Neural crest cell (in vitro differentiated cells): Measurements from ENCODE around the gene LEMD1. TPM values are rescaled to one million over a fixed set of nuclear protein-coding genes. Genes with fewer than 3 reads are reported as not detected.

Source experiments
- DNase-seq: peaks from one replicate; pipeline ENCODE4 v3.0.0; 2021; ENCODE audit warnings: low read depth, mixed read lengths, low spot score
- H3K27ac Mint-ChIP-seq: one replicate; pipeline ENCODE4 v1.8.0; 2021; ENCODE audit warnings: mild to moderate bottlenecking, mixed read lengths; ENCODE audit not compliant: unreplicated experiment
- H3K27me3 Mint-ChIP-seq: 2 replicates; pipeline ENCODE4 v1.8.0; 2021; ENCODE audit warnings: low read depth, mild to moderate bottlenecking, mixed read lengths
- H3K36me3 Mint-ChIP-seq: 2 replicates; pipeline ENCODE4 v1.8.0; 2021; ENCODE audit warnings: low read depth, mild to moderate bottlenecking, mixed read lengths
- H3K4me1 Mint-ChIP-seq: 2 replicates; pipeline ENCODE4 v1.8.0; 2021; ENCODE audit warnings: mixed read lengths
- H3K4me3 Mint-ChIP-seq: one replicate; pipeline ENCODE4 v1.8.0; 2021; ENCODE audit warnings: mild to moderate bottlenecking, mixed read lengths
- H3K9me3 Mint-ChIP-seq: 2 replicates; pipeline ENCODE4 v1.8.0; 2021; ENCODE audit warnings: mixed read lengths
- total RNA-seq: library from RNA; stranded (reverse); gene quantifications from 2 replicates; pipeline ENCODE4 v1.2.1, GENCODE V29; 2021
- TF ChIP-seq, protein P1 (sequence below): fragments of 200-600 bp; sonication (generic); conservative IDR thresholded peaks from 2 replicates; pipeline ENCODE4 v1.5.0; 2021; ENCODE audit warnings: antibody characterized with exemption, mild to moderate bottlenecking

Gene LEMD1
- total RNA-seq, 1 donor from 2014 or later = 10.7 TPM

DNA sequence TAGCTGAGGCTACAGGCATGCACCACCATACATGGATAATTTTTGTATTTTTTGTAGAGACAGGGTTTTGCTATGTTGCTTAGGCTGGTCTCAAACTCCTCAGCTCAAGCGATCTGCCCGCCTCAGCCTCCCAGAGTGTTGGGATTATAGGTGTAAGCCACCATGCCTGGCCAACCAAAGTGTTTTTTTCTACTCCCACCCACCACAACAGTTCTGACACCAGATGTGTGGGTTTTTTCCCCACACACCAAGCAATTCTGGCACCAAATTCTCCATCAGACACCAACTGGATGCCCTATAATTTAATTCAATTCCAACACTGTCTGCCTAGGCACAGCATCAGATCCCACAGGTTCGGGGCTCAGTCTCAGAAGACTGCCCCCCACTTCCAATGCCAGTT, 44.5 kb downstream of the LEMD1 start:
- peaks cover 41% of the 10 kb centered on the region for H3K4me1 Mint-ChIP-seq
- DNase-seq = no peak
- H3K27me3 Mint-ChIP-seq = no peaks in the 10 kb centered on the region
- H3K27ac Mint-ChIP-seq = no peak overlapping the region
- H3K36me3 Mint-ChIP-seq = no peaks in the 10 kb centered on the region
- TF ChIP-seq, protein P1, sequence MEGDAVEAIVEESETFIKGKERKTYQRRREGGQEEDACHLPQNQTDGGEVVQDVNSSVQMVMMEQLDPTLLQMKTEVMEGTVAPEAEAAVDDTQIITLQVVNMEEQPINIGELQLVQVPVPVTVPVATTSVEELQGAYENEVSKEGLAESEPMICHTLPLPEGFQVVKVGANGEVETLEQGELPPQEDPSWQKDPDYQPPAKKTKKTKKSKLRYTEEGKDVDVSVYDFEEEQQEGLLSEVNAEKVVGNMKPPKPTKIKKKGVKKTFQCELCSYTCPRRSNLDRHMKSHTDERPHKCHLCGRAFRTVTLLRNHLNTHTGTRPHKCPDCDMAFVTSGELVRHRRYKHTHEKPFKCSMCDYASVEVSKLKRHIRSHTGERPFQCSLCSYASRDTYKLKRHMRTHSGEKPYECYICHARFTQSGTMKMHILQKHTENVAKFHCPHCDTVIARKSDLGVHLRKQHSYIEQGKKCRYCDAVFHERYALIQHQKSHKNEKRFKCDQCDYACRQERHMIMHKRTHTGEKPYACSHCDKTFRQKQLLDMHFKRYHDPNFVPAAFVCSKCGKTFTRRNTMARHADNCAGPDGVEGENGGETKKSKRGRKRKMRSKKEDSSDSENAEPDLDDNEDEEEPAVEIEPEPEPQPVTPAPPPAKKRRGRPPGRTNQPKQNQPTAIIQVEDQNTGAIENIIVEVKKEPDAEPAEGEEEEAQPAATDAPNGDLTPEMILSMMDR = no peak
- no peak overlapping the region for H3K4me3 Mint-ChIP-seq
- H3K9me3 Mint-ChIP-seq = no peaks in the 10 kb centered on the region

DNA sequence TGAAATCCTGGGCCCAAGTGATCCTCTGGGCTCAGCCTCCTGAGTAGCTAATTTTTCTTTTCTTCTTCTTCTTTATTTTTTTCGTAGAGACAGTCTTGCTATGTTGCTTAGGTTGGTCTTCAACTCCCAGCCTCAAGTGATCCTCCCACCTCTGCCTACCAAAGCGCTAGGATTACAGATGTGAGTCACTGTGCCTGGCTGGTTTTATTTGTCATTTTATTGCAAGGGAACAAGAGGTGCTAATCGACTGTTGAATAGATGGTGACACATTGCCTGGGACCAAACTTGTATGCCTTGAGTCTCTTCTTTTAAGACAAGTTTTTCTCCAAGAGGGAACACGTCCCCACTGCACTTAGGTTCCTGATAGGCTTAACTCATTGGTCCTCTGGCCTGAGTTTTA, 45.1 kb downstream of the LEMD1 start:
- H3K4me1 Mint-ChIP-seq = peaks cover 47% of the 10 kb centered on the region
- no peak overlapping the region for H3K4me3 Mint-ChIP-seq
- H3K36me3 Mint-ChIP-seq = no peaks in the 10 kb centered on the region
- TF ChIP-seq, protein P1 = no peak
- DNase-seq = no peak
- no peak overlapping the region for H3K27ac Mint-ChIP-seq
- H3K9me3 Mint-ChIP-seq = no peaks in the 10 kb centered on the region
- H3K27me3 Mint-ChIP-seq = peaks cover 4% of the 10 kb centered on the region

DNA sequence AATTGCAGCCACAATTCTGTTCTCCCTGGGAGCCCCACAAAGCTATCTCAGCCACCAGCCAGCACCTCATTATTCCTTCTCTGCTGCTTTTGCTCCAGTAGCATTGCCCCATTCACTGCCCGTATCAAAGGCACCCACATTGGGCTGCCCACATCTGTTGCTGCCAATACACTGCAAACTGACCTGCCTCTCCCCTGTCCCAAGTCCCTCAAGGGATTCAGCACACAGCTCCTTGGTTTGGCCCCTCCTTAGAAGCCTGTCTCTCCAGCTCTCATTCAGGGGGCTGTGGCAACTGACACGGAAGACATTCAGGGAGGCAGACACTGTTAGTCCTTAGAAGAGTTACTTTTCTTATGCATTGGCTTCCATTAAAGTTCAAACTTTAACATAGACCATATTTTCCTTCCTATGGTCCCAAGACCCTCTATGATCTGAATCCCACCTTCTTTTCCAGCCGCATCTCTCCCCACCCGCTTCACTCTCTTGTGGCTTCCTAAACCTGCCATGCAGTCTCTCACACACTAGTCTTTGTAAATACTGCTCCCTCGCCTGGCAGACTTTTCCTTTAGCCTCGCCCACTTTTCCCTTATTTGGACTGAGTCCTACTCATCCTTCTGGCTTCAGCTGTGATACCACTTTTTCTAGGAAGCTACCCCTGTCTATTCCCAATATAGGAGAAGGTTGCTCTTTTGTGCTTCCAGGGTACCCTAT, 45.9 kb downstream of the LEMD1 start:
- Mint-ChIP-seq H3K9me3 (no peaks in the 10 kb centered on the region), H3K4me1 (peaks cover 47% of the 10 kb centered on the region), H3K27ac (no peak overlapping the region), H3K4me3 (peak overlapping the region; percentile 7), H3K36me3 (no peaks in the 10 kb centered on the region), H3K27me3 (peaks cover 4% of the 10 kb centered on the region)
- DNase-seq = no peak
- TF ChIP-seq, protein P1 = no peak

DNA sequence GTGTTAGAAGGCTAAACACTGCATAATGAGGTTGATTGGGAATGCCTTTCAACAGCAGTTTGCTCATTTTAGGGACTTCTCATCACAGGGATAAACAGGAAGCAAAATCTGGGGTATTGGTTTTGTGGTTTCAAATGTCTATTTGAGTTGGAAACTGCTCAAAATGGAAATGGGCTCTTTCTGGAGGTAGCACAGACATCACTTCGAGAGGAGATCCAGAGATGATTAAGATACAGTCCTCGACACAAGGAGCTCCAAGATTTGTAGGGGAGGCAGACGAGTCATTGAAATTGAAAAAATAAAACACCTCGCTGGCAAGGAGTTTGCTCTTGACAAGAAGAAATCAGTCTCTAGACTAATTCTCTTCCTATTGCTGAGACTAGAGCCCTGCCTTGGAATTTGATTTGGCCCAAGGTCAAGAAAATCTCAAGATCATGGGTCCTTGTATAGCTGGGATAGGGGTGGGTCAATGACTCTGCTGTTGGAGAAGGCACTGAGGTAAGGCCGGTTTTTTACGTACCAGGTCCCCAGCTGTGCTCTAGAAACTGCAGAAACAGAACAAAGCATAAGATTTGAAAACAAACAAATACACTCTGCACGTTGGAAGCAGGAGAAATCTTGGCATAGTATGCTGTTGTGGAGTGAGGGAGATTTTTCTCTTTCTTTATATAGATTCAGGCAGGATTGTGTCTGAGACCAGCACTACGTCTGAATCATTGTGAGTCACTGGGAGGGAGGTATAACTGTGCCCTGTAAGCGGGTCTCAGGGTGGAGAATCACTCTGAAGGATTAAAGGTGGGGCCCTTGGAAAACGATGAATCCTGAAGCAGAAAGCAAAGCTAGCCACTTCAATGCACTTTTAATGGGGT, 47.4 kb downstream of the LEMD1 start:
- H3K4me3 Mint-ChIP-seq = no peak overlapping the region

DNA sequence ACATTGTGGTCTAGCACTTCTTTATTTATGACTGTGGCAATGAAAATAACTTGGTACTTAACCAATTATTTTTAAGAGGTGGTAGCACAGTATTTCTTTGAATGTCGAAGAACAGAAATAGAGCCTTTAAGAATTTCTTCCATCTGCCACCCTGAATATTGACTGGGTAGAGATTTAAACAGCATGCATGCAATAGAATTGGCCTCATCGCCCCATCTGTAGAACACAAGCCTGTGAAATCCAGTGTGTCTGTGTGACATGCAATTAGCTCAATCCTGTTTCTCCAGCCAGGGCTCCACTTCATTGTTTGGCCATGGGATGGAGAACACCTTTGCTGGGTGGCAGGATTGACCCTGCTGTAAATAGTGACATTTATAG, 48.1 kb downstream of the LEMD1 start:
- no peak overlapping the region for H3K4me3 Mint-ChIP-seq
- peaks cover 43% of the 10 kb centered on the region for H3K4me1 Mint-ChIP-seq
- H3K27me3 Mint-ChIP-seq = peaks cover 4% of the 10 kb centered on the region

More for the DNA sequence above, 47.4 kb downstream of the LEMD1 start:
- no peak for DNase-seq
- peak overlapping the region; percentile 64 for H3K27ac Mint-ChIP-seq
- H3K27me3 Mint-ChIP-seq = peaks cover 4% of the 10 kb centered on the region
- H3K4me1 Mint-ChIP-seq = peaks cover 43% of the 10 kb centered on the region
- no peaks in the 10 kb centered on the region for H3K36me3 Mint-ChIP-seq
- TF ChIP-seq, protein P1 = no peak
- H3K9me3 Mint-ChIP-seq = no peaks in the 10 kb centered on the region

More for the DNA sequence above, 48.1 kb downstream of the LEMD1 start:
- no peak for DNase-seq
- Mint-ChIP-seq H3K9me3 (no peaks in the 10 kb centered on the region), H3K27ac (no peak overlapping the region), H3K36me3 (no peaks in the 10 kb centered on the region)
- TF ChIP-seq, protein P1 = no peak
